T-cell (primary cell): ENCODE results near the gene LSP1. TPM values are rescaled to one million over a fixed set of nuclear protein-coding genes. Genes with fewer than 3 reads are reported as not detected.

Experiments used
- ATAC-seq, 4 experiments: fragments of 200-7000 bp in 3 of 4; fragments of 150-1000 bp in 1 of 4; cut with Tn5 transposase; replicated peaks in 1 of 4; 1 replicate in 3 of 4; 2 replicates in 1 of 4; pipeline ENCODE4 v1.10.0; 2021; ENCODE audit warnings: moderate library complexity in 3 of 4, mild to moderate bottlenecking in 2 of 4, moderate number of reproducible peaks in 1 of 4
- CTCF ChIA-PET, 2 donors: fragments of 300-600 bp; sonication (Branson Sonifier 250); formaldehyde crosslinking; loops; one replicate each; lab custom pipeline; 2022; ENCODE audit warnings: antibody characterized with exemption in 2 of 2; lab: Charles Lee
- POLR2A ChIA-PET, 2 donors: fragments of 300-600 bp; sonication (Branson Sonifier 250); formaldehyde crosslinking; loops; one replicate each; lab custom pipeline; 2022; ENCODE audit warnings: antibody characterized with exemption in 2 of 2; lab: Charles Lee
- DNase-seq, 35 experiments: peaks; one replicate each; pipeline versions ENCODE4 v3.0.0 to v3.0.0-alpha.2; 2013 to 2023
- H3K27ac ChIP-seq: one replicate; pipeline ENCODE4 v1.5.1; 2013; ENCODE audit warnings: low read length
- H3K27me3 ChIP-seq, 2 experiments: replicated peaks in 1 of 2; 1 replicate in 1 of 2; 2 replicates in 1 of 2; pipeline versions ENCODE4 v1.6.1 to v1.7.0; 2013; ENCODE audit warnings: low read length in 1 of 2, mixed read lengths in 1 of 2; ENCODE audit not compliant: control insufficient read depth in 2 of 2, insufficient read depth in 2 of 2; ENCODE audit errors: extremely low read depth in 1 of 2
- H3K36me3 ChIP-seq, 2 donors: 1 replicate in 1 of 2; 2 replicates in 1 of 2; pipeline versions ENCODE4 v1.6.1 to v1.7.0; 2013; ENCODE audit warnings: low read length in 1 of 2; ENCODE audit not compliant: control insufficient read depth in 2 of 2, insufficient read depth in 1 of 2; ENCODE audit errors: extremely low read depth in 1 of 2
- H3K4me1 ChIP-seq, 2 experiments: 1 replicate in 1 of 2; 2 replicates in 1 of 2; pipeline versions ENCODE4 v1.6.1 to v1.7.0; 2013; ENCODE audit warnings: low read length in 2 of 2, mixed read lengths in 1 of 2; ENCODE audit not compliant: insufficient read depth in 2 of 2, control insufficient read depth in 1 of 2; ENCODE audit errors: extremely low read depth in 1 of 2
- H3K4me3 ChIP-seq, 2 donors: 1 replicate in 1 of 2; 2 replicates in 1 of 2; pipeline versions ENCODE4 v1.5.1 to v1.7.0; 2013; ENCODE audit warnings: mild to moderate bottlenecking in 2 of 2, low read length in 1 of 2, moderate library complexity in 1 of 2; ENCODE audit not compliant: control insufficient read depth in 1 of 2; ENCODE audit errors: extremely low read depth in 1 of 2
- H3K9me3 ChIP-seq: 2 replicates; pipeline ENCODE4 v1.7.0; 2013
- H3K27ac Mint-ChIP-seq, 2 donors: one replicate each; pipeline ENCODE4 v1.8.0; 2020 to 2021; ENCODE audit warnings: mild to moderate bottlenecking in 2 of 2, mixed read lengths in 2 of 2
- H3K27me3 Mint-ChIP-seq, 2 donors: one replicate each; pipeline ENCODE4 v1.8.0; 2021 to 2022; ENCODE audit warnings: mixed read lengths in 2 of 2
- H3K36me3 Mint-ChIP-seq: one replicate; pipeline ENCODE4 v1.8.0; 2021; ENCODE audit warnings: mixed read lengths
- H3K4me1 Mint-ChIP-seq, 3 donors: one replicate each; pipeline ENCODE4 v1.8.0; 2020 to 2022; ENCODE audit warnings: mixed read lengths in 3 of 3, mild to moderate bottlenecking in 1 of 3
- H3K4me3 Mint-ChIP-seq, 3 donors: one replicate each; pipeline ENCODE4 v1.8.0; 2020 to 2022; ENCODE audit warnings: mild to moderate bottlenecking in 3 of 3, mixed read lengths in 3 of 3, moderate library complexity in 3 of 3
- H3K9me3 Mint-ChIP-seq, 3 donors: one replicate each; pipeline ENCODE4 v1.8.0; 2020 to 2022; ENCODE audit warnings: mixed read lengths in 3 of 3
- WGBS: methylation state at CpG from one replicate; pipeline ENCODE4 v1.1.5; 2013; ENCODE audit warnings: missing lambda C conversion rate; ENCODE audit not compliant: insufficient coverage; 5-methylcytosine and 5-hydroxymethylcytosine counted together
- total RNA-seq, 35 experiments: library from RNA in 6 of 35; stranded (reverse) in 6 of 35; fragments of 120-200 nt in 1 of 35; gene quantifications; one replicate each; pipeline versions ENCODE4 v1.2.1 to v1.2.4 and lab custom pipeline; 2013 to 2026

Gene LSP1
- total RNA-seq, 5 donors from 2014 or later (not counting 1 experiment from before 2014, with no cell fraction given) = 286 to 514 (median 375) TPM

GRCh38 chr11:1924646-1925372 lies 71.9 kb downstream of the LSP1 start:
- peaks cover 0 to 62% of the 10 kb centered on the region in 2 experiments for H3K27me3 ChIP-seq
- DNase-seq (no peak), ATAC-seq (no peak)
- Mint-ChIP-seq H3K4me3 (no peak overlapping the region), H3K4me1 (peaks cover 0 to 15% (median 7%) of the 10 kb centered on the region in 3 donors), H3K9me3 (no peaks in the 10 kb centered on the region), H3K36me3 (no peaks in the 10 kb centered on the region), H3K27ac (no peak overlapping the region), H3K27me3 (peaks cover 13 to 14% of the 10 kb centered on the region in 2 donors)
- ChIA-PET POLR2A (no interaction called here), CTCF (no interaction called here)
- H3K4me3 ChIP-seq = no peak overlapping the region
- peaks cover 5 to 18% of the 10 kb centered on the region in 2 experiments for H3K4me1 ChIP-seq
- no peaks in the 10 kb centered on the region for H3K36me3 ChIP-seq
- H3K9me3 ChIP-seq = no peaks in the 10 kb centered on the region
- H3K27ac ChIP-seq = no peak overlapping the region
- 88% methylated on average over 12 of the region's 21 CpGs for WGBS

- 82% methylated on average over 18 of the region's 23 CpGs for WGBS
- Histone ChIP-seq H3K4me3 (no peak overlapping the region), H3K36me3 (no peaks in the 10 kb centered on the region), H3K9me3 (no peaks in the 10 kb centered on the region), H3K27me3 (peaks cover 0 to 60% of the 10 kb centered on the region in 2 experiments), H3K4me1 (peaks cover 5 to 25% of the 10 kb centered on the region in 2 experiments), H3K27ac (no peak overlapping the region)
- no peak for DNase-seq
- Mint-ChIP-seq H3K36me3 (no peaks in the 10 kb centered on the region), H3K9me3 (no peaks in the 10 kb centered on the region), H3K27me3 (peaks cover 12 to 13% of the 10 kb centered on the region in 2 donors), H3K4me3 (no peak overlapping the region), H3K4me1 (peaks cover 2 to 19% (median 10%) of the 10 kb centered on the region in 3 donors), H3K27ac (no peak overlapping the region)
- ChIA-PET CTCF (no interaction called here), POLR2A (no interaction called here)
- no peak for ATAC-seq
These were observed 72.7 kb downstream of the LSP1 start for GRCh38 chr11:1925373-1926155.

GRCh38 chr11:1926156-1927025 lies 73.5 kb downstream of the LSP1 start:
- 87% methylated on average over 33 of the region's 41 CpGs for WGBS
- Mint-ChIP-seq H3K27ac (no peak overlapping the region), H3K9me3 (no peaks in the 10 kb centered on the region), H3K36me3 (no peaks in the 10 kb centered on the region), H3K27me3 (peaks cover 12 to 13% of the 10 kb centered on the region in 2 donors), H3K4me1 (peaks cover 4 to 21% (median 11%) of the 10 kb centered on the region in 3 donors), H3K4me3 (no peak overlapping the region)
- Histone ChIP-seq H3K27me3 (peaks cover 0 to 54% of the 10 kb centered on the region in 2 experiments), H3K9me3 (no peaks in the 10 kb centered on the region), H3K4me3 (no peak overlapping the region), H3K27ac (no peak overlapping the region), H3K36me3 (no peaks in the 10 kb centered on the region), H3K4me1 (peaks cover 5 to 19% of the 10 kb centered on the region in 2 experiments)
- DNase-seq = no peak
- ChIA-PET CTCF (no interaction called here), POLR2A (no interaction called here)
- no peak for ATAC-seq

GRCh38 chr11:1927026-1927847 lies 74.4 kb downstream of the LSP1 start:
- H3K4me3 ChIP-seq = no peak overlapping the region
- H3K27me3 ChIP-seq = peaks cover 0 to 47% of the 10 kb centered on the region in 2 experiments
- Mint-ChIP-seq H3K27me3 (peaks cover 13 to 16% of the 10 kb centered on the region in 2 donors), H3K4me1 (peaks cover 4 to 21% (median 11%) of the 10 kb centered on the region in 3 donors), H3K27ac (no peak overlapping the region), H3K4me3 (no peak overlapping the region), H3K36me3 (no peaks in the 10 kb centered on the region), H3K9me3 (no peaks in the 10 kb centered on the region)
- no peak for ATAC-seq
- WGBS = 85% methylated on average over 27 of the region's 28 CpGs
- ChIA-PET POLR2A (no interaction called here), CTCF (no interaction called here)
- DNase-seq = no peak
- H3K4me1 ChIP-seq = peaks cover 5 to 16% of the 10 kb centered on the region in 2 experiments
- no peak overlapping the region for H3K27ac ChIP-seq
- H3K36me3 ChIP-seq = no peaks in the 10 kb centered on the region
- no peaks in the 10 kb centered on the region for H3K9me3 ChIP-seq

GRCh38 chr11:1927848-1928469 lies 75.1 kb downstream of the LSP1 start:
- no peaks in the 10 kb centered on the region for H3K36me3 ChIP-seq

More at GRCh38 chr11:1927848-1928469, 75.1 kb downstream of the LSP1 start:
- Mint-ChIP-seq H3K4me3 (no peak overlapping the region), H3K27ac (no peak overlapping the region), H3K4me1 (peaks cover 4 to 16% (median 9%) of the 10 kb centered on the region in 3 donors), H3K9me3 (no peaks in the 10 kb centered on the region), H3K36me3 (no peaks in the 10 kb centered on the region), H3K27me3 (peaks cover 12 to 16% of the 10 kb centered on the region in 2 donors)
- no peaks in the 10 kb centered on the region for H3K9me3 ChIP-seq
- no peak for ATAC-seq
- POLR2A ChIA-PET = no interaction called here
- H3K4me1 ChIP-seq = peaks cover 1 to 11% of the 10 kb centered on the region in 2 experiments
- 80% methylated on average over 18 of the region's 20 CpGs for WGBS
- CTCF ChIA-PET = no interaction called here
- no peak overlapping the region for H3K27ac ChIP-seq
- H3K27me3 ChIP-seq = peaks cover 0 to 39% of the 10 kb centered on the region in 2 experiments
- no peak for DNase-seq
- no peak overlapping the region for H3K4me3 ChIP-seq
